Astrocyte of the cerebellum (primary cell): ENCODE data around the gene CDCP1.

Source experiments
- DNase-seq: peaks from one replicate; pipeline ENCODE4 v3.0.0-alpha.2; 2011; ENCODE audit warnings: low read depth
- H3K4me3 ChIP-seq: 2 replicates; pipeline ENCODE4 v1.5.1; 2011; ENCODE audit warnings: mild to moderate bottlenecking, low read depth, low read length, moderate library complexity
- CTCF ChIP-seq: IDR thresholded peaks from 2 replicates; pipeline ENCODE4 v1.5.1; 2012; ENCODE audit warnings: low read length, low read depth, moderate library complexity, mild to moderate bottlenecking; ENCODE audit errors: missing control alignments
- in situ Hi-C: cut with HindIII; loops from 2 replicates; pipeline ENCODE4 v1.10.0; 2017; ENCODE audit warnings: low sequenced_read_pairs

The CDCP1 gene

GRCh38 chr3:45174234-45174633 lies 28.1 kb upstream of the CDCP1 start:
- in situ Hi-C loops = no loop called here
- DNase-seq = no peak
- no peak overlapping the region for H3K4me3 ChIP-seq
- TF ChIP-seq CTCF = no peak

GRCh38 chr3:45173776-45174175 lies 27.6 kb upstream of the CDCP1 start:
- no peak for DNase-seq
- no peak overlapping the region for H3K4me3 ChIP-seq
- in situ Hi-C loops = no loop called here
- no peak for TF ChIP-seq CTCF

DNA sequence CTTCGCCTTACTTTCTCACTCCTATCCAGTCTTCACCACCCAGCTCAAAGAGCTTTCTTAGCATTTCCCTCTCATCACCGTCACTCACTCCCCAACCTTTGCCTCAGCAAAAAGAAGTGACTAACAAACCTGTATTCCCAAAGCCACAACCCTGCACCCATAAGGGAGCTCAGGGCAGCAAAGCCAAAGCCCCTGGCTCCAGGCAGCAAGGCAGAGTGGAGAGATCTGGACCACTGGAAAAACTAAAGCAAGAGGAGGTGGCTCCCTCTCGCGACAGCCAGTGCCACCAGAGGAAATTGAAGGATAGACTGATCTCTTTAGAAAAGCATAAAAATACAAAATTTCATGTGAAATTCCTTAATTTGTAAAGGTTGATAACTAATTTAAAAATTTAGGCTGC lies 25.1 kb upstream of the CDCP1 start:
- no peak for DNase-seq
- H3K4me3 ChIP-seq = no peak overlapping the region
- in situ Hi-C loops = no loop called here
- no peak for TF ChIP-seq CTCF

GRCh38 chr3:45170096-45170495 lies 23.9 kb upstream of the CDCP1 start:
- in situ Hi-C loops = no loop called here
- TF ChIP-seq CTCF = no peak
- no peak for DNase-seq
- H3K4me3 ChIP-seq = no peak overlapping the region

DNA sequence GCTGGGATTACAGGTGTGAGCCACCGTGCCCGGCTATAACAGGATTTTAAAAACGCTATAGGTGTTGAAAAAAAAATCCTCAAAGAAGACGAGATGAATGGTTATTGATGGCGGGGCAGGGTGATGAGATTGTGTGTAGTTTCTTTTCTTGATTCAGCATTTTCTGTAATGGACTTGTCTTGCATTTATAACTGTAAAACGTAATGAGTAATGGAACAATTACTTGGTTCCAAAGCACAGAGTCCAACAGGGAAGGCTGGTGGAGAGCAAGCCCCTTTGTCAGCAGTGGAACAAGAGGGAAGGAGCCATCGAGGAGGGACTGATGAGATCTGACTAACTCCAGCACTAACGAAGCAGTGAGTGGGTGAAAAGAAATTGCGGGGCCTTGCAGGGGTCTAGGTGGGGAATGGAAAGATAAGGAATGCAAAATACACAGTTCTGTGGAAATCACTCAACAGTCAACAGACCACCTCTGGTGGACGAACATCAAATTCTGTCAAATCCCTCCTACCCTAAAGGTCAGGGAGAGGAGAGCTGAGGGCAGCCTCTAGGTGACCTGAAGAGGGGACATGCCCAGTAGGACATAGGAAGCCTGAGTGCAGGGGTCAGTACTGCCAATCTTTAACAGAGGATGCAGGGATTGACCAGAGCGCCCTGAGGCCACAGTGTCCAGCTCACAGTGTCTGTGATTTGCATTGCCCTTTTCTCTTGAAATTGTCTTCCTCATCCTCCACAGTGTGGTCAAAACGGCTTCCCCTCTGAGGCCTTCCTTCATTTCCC lies 23.1 kb upstream of the CDCP1 start:
- no peak for DNase-seq
- H3K4me3 ChIP-seq = no peak overlapping the region
- in situ Hi-C loops = no loop called here
- TF ChIP-seq CTCF = no peak

- in situ Hi-C loops = no loop called here
- no peak for DNase-seq
- TF ChIP-seq CTCF = no peak
- no peak overlapping the region for H3K4me3 ChIP-seq
Observed at GRCh38 chr3:45168451-45168850, 22.3 kb upstream of the CDCP1 start.
